D721Med (cell line): Measurements from ENCODE around the gene ITPRIPL2.

ENCODE experiments used
- DNase-seq: peaks from one replicate; pipeline ENCODE4 v3.0.0; 2011; ENCODE audit warnings: low spot score; ENCODE audit not compliant: insufficient read length
- FAIRE-seq: peaks from 2 replicates; lab custom pipeline; 2011; peaks lifted over from hg19 to GRCh38; lab: Jason Lieb, UNC
- TF ChIP-seq, protein P1 (sequence below): IDR thresholded peaks from 2 replicates; pipeline ENCODE4 v1.5.1; 2012; ENCODE audit warnings: mild to moderate bottlenecking, control low read depth; ENCODE audit not compliant: insufficient read depth; ENCODE audit errors: missing control alignments

Gene ITPRIPL2

DNA sequence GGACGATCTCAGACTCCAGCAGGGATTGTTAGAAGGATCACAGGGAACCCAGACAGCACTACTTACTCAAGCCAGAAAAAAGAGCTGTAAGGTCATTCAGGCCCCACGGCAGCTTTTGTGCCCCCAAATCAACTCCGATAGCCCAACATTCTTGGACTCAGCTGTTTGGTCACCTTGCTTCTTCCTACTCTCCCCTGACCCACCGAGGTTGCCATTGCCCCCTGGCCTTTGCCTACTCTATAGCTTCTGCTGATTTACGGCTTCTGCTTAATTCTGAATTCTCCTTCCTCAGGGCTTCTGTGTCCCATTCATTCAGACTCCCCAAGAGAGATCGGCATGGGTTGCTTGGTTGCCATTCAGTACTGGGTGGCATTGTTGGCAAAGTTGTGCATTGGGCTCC is 8.6 kb upstream of the ITPRIPL2 start:
- DNase-seq (no peak), FAIRE-seq (no peak)
- TF ChIP-seq, protein P1, sequence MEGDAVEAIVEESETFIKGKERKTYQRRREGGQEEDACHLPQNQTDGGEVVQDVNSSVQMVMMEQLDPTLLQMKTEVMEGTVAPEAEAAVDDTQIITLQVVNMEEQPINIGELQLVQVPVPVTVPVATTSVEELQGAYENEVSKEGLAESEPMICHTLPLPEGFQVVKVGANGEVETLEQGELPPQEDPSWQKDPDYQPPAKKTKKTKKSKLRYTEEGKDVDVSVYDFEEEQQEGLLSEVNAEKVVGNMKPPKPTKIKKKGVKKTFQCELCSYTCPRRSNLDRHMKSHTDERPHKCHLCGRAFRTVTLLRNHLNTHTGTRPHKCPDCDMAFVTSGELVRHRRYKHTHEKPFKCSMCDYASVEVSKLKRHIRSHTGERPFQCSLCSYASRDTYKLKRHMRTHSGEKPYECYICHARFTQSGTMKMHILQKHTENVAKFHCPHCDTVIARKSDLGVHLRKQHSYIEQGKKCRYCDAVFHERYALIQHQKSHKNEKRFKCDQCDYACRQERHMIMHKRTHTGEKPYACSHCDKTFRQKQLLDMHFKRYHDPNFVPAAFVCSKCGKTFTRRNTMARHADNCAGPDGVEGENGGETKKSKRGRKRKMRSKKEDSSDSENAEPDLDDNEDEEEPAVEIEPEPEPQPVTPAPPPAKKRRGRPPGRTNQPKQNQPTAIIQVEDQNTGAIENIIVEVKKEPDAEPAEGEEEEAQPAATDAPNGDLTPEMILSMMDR: no peak

GRCh38 chr16:19105891-19106624 is 7.7 kb upstream of the ITPRIPL2 start:
- no peak for DNase-seq
- FAIRE-seq: no peak
- TF ChIP-seq, protein P1: no peak

DNA sequence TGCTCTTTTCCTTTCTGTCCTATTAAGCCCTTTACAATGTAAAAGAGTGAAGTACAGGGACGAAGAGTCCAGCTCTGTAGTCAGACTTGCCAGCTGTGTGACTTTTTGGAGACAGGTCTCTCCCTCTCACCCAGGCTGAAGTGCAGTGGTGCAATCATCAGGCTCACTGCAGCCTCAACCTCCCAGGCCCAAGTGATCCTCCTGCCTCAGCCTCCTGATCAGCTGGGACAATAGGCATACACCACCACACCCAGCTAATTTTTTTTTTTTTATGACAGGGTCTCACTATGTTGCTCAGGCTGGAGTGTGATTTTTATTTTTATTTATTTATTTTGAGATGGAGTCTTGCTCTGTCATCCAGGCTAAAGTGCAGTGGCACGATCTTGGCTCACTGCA is 7.1 kb upstream of the ITPRIPL2 start:
- FAIRE-seq: no peak
- TF ChIP-seq, protein P1: no peak
- no peak for DNase-seq

- TF ChIP-seq, protein P1: no peak
- DNase-seq (no peak), FAIRE-seq (no peak)
These were observed 5.1 kb upstream of the ITPRIPL2 start for GRCh38 chr16:19108409-19109287.

DNA sequence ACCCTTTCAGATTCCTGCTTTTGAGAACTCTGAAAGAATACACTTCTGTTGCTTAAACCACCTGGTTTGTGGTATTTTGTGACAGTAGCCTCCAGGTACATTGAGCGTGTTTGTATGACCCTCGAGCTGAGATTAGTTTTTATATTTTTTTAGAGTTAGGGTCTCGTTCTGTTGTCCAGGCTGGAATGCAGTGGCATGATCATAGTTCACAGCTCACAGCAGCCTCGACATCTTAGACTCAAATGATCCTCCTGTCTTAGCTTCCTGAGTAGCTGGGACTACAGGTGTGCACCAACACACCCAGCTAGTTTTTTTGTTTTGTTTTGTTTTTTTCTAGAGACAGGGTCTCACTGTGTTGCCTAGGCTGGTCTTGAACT is 4.5 kb upstream of the ITPRIPL2 start:
- FAIRE-seq (no peak), DNase-seq (no peak)
- TF ChIP-seq, protein P1: no peak

DNA sequence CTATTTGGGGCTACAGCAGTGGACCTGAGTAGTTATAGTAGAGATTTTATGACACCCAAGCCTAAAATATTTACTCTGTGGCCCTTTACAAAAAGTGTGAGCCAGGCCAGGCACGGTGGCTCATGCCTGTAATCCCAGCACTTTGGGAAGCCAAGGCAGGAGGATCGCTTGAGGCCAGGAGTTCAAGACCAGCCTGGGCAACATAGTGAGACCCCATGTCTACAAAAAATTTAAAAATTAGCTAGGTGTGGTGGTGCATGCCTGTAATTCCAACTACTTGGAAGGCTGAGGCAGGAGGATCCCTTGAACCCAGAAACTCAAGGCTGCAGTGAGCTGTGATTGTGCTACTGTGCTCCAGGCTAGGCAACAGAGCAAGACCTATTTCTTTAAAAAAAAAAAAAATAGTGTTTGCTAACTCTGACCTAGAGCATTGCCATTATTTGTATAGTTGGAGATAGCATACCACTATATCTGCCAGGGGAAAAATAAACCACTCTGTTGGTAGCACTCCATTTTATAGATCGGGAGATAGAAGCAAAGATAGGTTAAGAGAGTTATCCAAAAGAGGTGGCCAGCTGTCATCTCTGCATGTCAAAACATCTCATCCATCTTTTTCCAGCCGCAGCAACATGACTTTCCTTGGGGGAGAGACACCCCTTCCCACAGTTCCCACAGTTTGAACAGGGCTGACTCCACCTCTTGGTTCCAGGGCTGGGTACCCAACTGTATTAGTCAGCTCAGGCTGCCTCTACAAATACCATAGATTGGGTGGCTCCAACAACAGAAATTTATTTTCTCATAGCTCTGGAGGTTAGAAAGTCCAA is 3.0 kb upstream of the ITPRIPL2 start:
- TF ChIP-seq, protein P1: no peak
- no peak for DNase-seq
- FAIRE-seq: no peak
